Femur (tissue), 1 donor: Measurements from ENCODE around the gene ANKEF1.
A peak's percentile ranks its signal among the peaks of the same experiment; 100 is the strongest.
"Not testable (repeated sequence)": the region's sequence is repeated elsewhere in the genome, so short reads cannot be mapped to it uniquely, and the experiment has no call there.

Experiments
- DNase-seq: peaks from one replicate; pipeline ENCODE4 v3.0.0-alpha.2; 2017

The ANKEF1 gene

DNA sequence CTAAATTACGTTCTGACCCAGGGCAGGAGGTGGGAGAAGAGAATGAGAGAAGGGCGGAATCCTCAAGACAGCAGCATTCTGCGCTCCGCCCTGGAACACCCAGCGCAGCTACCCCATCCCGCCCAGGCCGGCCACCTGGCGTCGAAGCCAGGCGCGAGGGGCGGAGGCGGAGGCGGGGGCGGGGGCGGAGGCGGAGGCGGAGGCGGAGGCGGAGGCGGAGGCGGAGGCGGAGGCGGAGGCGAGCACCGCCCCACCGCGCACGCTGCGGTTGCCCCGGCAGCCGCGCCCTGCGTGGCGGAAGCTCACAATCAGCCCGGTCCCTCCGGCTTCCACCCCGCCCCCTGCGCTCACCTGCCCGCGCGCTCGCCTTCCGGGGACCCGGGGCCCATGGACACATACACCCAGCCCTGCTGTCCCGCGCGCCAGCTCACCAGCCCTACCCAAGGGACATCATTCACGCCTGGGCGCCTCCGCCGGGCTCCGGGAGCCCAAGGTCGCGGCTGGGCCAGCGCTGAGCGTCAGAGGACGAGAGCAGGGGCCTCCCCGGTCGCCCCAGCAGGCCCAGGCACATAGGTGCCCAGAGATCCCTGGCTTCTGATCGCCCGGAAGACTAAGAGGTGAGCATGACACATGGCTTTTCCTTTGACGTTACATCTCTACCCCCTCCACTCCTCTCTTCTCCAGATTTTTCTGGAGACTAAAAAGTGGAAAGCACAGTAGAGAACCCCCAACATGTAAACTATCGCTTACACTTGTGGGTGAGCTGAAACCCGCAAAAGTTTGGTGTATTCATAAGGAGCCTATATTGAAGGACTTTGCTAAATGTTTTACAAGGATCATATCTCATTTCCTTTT, at the start of gene ANKEF1:
Gene ANKEF1, plus strand, starts transcription at position 271 of the 855 bp plus-strand sequence. CDS start 3,315 bp downstream, outside the sequence.
- peak; percentile 81 for DNase-seq

DNA sequence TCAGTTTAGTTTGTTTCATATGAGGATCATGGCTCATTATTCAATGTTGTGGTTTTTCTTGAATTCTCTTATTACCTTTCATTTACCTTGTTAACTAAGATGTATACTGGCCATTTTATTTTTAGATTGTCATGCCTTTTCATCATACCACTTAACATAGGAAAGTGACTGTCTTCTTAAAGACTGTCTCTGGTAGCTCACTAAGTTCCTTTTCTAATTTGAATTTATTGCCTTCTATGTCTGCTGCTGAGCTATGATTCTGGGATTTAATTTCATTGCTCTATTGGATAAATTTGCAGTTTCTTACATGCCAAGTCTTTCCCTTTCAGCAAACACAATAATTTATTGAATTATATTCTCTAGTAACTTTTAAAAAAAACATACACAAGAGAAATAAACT, 49.5 kb upstream of the ANKEF1 start:
- no peak for DNase-seq

DNA sequence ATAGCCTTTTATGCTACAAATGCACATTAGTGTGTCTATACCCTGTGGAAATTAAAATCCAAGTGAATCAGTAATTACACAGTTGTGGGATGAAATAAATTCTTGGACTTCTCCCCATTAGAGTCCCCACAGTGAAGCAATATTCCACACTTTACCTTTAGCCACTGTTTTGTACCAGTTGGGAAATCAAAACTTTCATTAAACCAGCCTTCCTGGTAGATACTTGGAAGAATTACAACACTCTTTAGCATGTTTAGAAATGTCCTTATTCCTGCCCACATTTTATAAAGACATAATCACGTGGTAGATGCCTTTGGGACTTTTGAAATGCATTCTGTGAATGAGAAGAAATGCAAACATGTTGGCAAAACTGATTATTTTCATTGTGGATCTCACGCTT, 49.0 kb upstream of the ANKEF1 start:
- DNase-seq: no peak

DNA sequence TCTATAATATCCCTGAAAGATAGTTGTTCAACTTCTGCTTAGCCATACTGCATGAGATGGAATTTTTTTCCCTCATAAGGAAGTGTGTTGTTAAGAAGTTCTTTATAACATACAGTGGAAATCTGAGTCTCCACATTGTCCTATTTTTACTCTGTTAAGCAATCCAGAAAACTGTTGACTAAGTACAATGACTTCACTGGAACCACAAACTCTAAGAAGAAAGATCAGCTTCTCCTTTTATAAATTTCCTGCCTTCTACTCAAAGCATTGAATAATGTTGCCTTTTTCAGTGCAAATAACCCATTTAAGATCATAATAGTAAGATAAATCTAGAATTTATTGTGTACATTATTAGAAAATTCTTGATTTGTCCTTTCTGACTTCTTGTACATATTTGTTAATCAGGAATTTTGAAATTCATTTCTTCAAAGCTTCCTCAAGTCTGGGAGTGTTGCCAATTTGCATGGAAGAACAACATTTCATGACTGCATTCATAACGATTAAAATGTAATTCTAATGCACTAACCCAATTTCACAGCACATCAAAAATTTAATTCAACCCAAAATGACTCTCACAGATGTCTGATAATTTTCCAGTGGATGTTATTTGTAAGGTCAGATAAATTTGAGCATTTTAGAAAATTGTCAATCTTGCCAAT, 45.6 kb upstream of the ANKEF1 start:
- DNase-seq: no peak

DNA sequence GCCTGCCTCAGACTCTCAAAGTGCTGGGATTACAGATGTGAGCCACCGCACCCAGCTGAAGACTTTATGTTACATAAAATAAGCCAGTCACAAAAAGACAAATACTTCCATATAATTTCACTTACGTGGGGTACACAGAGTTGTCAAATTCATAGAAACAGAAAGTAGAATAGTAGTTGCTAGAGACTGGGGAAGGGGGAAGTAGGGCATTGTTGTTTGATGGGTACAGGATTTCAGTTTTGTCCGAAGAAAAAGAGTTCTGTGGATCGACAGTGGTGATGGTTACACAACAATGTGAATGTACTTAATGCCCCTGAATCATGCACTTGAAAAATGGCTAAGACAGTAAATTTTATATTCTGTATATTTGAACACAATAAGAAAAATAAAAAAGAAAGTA, 41.6 kb upstream of the ANKEF1 start:
- no peak for DNase-seq

DNA sequence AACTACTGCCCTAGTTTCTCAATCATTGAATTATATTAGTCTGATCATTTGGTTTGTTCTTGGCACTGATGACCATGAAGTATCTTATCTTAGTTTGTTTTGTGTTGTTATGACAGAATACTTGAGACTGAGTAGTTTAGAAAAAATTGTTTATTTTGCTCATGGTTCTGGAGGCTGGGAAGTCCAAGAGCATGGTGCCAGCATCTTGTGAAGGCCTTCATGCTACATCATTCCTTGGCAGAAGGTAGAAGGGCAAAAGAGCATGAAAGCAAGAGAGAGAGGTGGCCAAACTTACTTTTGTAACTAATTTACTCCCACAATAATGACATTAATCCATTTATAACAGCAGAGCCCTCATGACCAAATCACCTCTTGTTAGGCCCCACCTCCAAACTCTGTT, 40.1 kb upstream of the ANKEF1 start:
- DNase-seq: no peak

DNA sequence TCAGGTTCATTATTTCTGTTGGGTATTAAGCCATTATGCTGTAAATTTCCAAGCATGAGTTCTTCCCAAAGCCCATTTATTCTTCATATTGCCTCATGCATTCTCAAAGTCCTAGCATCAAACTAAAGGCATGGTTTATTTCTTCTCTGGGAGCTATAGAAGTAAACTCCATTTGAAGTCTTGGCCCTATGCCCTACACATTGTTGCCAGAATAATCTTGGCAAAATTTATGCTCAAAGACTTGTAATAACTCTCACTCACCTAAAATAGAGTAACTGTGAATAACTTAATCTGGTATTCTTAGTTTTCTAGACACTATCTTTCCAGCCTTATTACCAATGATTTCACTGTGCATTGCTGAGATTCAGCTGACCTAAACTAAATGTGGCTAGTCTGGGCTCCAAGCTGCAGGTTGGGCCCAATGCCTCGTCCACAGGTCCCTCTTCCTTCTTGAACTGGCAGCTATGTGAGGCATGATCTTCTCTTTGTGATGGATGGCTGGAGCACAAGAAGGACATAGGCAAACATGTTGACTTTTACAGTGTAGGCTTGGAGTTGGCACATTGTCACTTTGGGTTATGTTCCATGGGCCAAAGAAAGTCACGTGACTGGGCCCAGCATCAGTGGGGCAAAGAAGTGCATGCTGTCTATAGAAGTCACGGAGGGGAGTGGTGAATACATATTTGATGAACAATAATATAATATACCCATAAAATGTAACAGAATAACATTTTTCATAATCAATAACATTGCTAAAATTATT, 39.1 kb upstream of the ANKEF1 start:
- no peak for DNase-seq

GRCh38 chr20:9996944-9997343, 37.8 kb upstream of the ANKEF1 start:
- no peak for DNase-seq

DNA sequence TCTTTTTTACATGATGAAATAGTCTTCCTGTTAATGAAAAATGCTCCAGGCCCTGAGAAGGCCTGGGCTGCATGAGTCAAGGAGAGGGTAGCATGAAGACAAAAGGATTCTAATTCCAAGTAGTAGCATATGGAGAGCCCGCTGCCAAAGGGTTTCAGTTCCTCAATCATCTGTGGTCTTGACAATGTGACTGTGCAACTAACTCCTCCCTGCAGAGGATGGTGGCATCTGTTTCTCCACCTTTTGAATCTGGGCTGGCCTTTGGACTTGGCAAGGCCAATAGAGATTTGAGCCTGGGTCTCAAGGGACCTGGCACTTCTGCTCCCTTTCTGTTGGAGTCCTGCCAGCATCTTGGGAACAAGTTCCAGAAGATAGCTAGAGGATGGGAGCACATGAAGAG, 35.1 kb upstream of the ANKEF1 start:
- no peak for DNase-seq

- no peak for DNase-seq
These were observed 31.9 kb upstream of the ANKEF1 start for GRCh38 chr20:10002866-10003265.

- DNase-seq: no peak
These were observed 29.9 kb upstream of the ANKEF1 start for GRCh38 chr20:10004900-10005299.

- DNase-seq: no peak
These were observed 28.9 kb upstream of the ANKEF1 start for GRCh38 chr20:10005885-10006284.

GRCh38 chr20:10006447-10007090, 28.2 kb upstream of the ANKEF1 start:
- DNase-seq: no peak

- no peak for DNase-seq
These were observed 27.6 kb upstream of the ANKEF1 start for GRCh38 chr20:10007158-10007557.

DNA sequence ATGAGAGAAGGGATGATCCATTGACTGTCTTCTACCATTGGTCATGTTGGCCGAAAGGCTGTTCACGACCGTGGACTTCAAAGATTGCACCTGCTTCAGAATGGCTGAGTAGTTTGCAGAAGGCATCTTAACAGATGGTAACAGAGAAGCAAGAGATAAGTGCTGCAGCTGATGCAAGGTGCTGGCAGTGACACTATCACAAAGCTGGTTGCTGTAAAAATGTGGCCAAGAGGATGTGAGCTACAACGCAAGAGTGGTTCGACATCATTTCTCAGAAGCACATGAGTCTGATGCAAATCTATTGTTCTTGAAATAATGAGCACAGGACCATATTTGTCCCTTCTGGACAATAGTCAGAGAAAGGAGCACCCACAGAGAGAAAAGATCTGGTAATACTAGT, 27.0 kb upstream of the ANKEF1 start:
- no peak for DNase-seq

- DNase-seq: no peak
These were observed 22.3 kb upstream of the ANKEF1 start for GRCh38 chr20:10012464-10012863.

DNA sequence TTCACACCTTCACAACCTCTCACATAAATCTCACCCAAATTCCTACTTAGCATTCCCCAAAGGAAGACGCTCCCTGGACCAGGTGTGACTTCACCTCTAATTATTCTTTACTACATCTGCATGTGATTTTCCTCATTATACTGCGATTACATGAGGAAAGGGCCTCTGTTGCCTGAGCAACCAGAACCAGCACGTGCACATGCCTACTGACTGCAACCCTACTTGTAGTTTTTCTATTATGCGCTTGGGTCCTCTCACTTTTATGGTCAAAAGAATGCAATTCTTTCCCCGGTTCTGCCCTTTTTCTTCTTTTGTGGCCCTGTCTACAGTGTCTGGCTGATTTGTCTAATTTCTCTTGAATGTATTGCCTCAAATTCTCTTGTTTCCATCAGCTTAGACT, 20.4 kb upstream of the ANKEF1 start:
- DNase-seq: no peak

GRCh38 chr20:10020937-10021336, 13.8 kb upstream of the ANKEF1 start:
- no peak for DNase-seq

DNA sequence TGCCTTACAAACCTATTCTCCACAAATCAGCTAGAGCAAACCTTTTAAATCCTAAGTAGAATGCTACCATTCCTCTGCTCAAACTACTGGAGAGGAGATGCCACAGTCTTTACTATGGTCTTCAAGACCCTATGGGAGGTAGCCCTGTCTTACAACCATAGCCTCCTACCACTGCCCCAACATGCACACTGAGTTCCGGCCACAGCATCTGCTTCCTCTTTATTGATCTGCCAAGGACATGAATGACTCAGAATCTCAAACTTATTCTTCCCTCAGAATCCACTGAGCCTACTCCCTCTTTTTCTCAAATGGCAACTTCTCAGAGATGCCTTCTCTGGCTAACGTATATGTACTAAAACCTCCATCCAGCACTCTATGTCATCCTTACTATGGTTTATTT, 12.2 kb upstream of the ANKEF1 start:
- no peak for DNase-seq

- DNase-seq: no peak
These were observed 10.9 kb upstream of the ANKEF1 start for GRCh38 chr20:10023911-10024310.

DNA sequence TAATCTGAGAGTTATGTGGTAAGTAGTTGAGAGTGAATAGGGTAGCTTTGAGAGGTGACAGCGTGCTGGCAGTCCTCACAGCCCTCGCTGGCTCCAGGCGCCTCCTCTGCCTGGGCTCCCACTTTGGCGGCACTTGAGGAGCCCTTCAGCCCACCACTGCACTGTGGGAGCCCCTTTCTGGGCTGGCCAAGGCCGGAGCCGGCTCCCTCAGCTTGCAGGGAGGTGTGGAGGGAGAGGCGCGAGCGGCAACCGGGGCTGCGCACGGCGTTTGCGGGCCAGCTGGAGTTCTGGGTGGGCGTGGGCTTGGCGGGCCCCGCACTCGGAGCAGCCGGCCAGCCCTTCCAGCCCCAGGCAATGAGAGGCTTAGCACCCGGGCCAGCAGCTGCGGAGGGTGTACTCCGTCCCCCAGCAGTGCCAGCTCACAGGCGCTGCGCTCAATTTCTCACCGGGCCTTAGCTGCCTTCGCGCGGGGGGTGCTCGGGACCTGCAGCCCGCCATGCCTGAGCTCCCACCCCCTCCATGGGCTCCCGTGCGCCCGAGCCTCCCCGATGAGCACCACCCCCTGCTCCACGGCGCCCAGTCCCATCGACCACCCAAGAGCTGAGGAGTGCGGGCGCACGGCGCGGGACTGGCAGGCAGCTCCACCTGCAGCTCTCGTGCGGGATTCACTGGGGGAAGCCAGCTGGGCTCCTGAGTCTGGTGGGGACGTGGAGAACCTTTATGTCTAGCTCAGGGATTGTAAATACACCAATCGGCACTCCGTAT, 3.2 kb upstream of the ANKEF1 start:
- DNase-seq: not testable (repeated sequence)

DNA sequence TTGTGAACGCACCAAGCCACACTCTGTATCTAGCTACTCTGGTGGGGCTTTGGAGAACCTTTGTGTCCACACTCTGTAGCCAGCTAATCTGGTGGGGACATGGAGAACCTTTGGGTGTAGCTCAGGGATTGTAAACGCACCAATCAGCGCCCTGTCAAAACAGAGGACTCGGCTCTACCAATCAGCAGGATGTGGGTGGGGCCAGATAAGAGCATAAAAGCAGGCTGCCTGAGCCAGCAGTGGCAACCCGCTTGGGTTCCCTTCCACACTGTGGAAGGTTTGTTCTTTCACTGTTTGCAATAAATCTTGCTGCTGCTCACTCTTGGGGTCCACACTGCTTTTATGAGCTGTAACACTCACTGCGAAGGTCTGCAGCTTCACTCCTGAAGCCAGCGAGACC, 2.5 kb upstream of the ANKEF1 start:
- not testable (repeated sequence) for DNase-seq
